ENCODE measurements around the gene CLCA2. TPM values are rescaled to one million over a fixed set of nuclear protein-coding genes. Genes with fewer than 3 reads are reported as not detected.
A peak's percentile ranks its signal among the peaks of the same experiment; 100 is the strongest.

Gene CLCA2
- total RNA-seq, 1 experiment from 2014 or later = not detected

DNA sequence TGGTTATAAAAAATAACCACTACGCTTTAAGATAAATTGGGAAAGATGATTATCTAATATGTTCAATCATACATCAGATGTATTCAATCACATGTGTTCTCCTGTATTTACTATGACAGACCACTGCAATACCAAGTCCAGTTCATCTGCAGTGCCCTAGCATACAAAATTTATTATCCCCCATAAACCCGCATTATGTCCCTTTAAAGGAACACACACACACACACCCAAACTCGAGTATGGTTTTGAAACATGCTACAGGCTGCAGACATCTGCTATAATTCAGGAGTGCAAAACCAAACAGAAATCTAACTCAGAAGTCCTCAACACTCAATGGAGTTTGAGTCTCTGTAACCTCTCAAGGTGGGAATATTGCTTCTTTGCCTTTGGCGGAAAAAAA lies 42.7 kb upstream of the CLCA2 start:
- no peaks in the 10 kb centered on the region for H4K20me1 ChIP-seq (ENCODE audit: control insufficient read depth, insufficient read depth, insufficient read length)
- no peak overlapping the region for H4K8ac ChIP-seq (replicated peaks; ENCODE audit: insufficient read length, low read depth, low read length)
- no peak overlapping the region for H3K4me2 ChIP-seq (ENCODE audit: insufficient read depth, insufficient read length, low read length)
- TF ChIP-seq, protein P1, sequence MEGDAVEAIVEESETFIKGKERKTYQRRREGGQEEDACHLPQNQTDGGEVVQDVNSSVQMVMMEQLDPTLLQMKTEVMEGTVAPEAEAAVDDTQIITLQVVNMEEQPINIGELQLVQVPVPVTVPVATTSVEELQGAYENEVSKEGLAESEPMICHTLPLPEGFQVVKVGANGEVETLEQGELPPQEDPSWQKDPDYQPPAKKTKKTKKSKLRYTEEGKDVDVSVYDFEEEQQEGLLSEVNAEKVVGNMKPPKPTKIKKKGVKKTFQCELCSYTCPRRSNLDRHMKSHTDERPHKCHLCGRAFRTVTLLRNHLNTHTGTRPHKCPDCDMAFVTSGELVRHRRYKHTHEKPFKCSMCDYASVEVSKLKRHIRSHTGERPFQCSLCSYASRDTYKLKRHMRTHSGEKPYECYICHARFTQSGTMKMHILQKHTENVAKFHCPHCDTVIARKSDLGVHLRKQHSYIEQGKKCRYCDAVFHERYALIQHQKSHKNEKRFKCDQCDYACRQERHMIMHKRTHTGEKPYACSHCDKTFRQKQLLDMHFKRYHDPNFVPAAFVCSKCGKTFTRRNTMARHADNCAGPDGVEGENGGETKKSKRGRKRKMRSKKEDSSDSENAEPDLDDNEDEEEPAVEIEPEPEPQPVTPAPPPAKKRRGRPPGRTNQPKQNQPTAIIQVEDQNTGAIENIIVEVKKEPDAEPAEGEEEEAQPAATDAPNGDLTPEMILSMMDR (conservative IDR thresholded peaks at IDR 0.05) = no peak
- H2BK120ac ChIP-seq (ENCODE audit: low read depth, low read length, poor library complexity, severe bottlenecking) = no peak overlapping the region
- no peak overlapping the region for H3T11ph ChIP-seq (ENCODE audit: low read length)
- no peaks in the 10 kb centered on the region for H3K27me3 ChIP-seq (ENCODE audit: insufficient read depth, low read length)
- no peaks in the 10 kb centered on the region for H3K79me1 ChIP-seq (ENCODE audit: insufficient read depth, low read depth, low read length, poor library complexity, severe bottlenecking)
- H2AFZ ChIP-seq (ENCODE audit: low read length) = no peak overlapping the region
- Mint-ChIP-seq H3K27me3 (ENCODE audit: low read depth) (no peaks in the 10 kb centered on the region), H3K36me3 (ENCODE audit: insufficient read depth in 1 of 3, low read depth in 3 of 3) (peaks cover 27 to 30% (median 28%) of the 10 kb centered on the region in 3 experiments), H3K27ac (peak overlapping the region in 2 of 3 experiments; percentile 51 to 76; a peak in 2 of 7 replicates), H3K4me3 (no peak overlapping the region), H3K4me1 (no peaks in the 10 kb centered on the region), H3K9me3 (peaks cover 25 to 27% of the 10 kb centered on the region in 2 experiments)
- no peak overlapping the region for H3K23ac ChIP-seq (ENCODE audit: insufficient read length, low read depth, low read length)
- no peak overlapping the region for H4K5ac ChIP-seq (ENCODE audit: insufficient read length, low read depth, low read length)
- H3K56ac ChIP-seq (ENCODE audit: insufficient read length, low read depth, low read length) = no peak overlapping the region
- no peak overlapping the region for H2BK15ac ChIP-seq (ENCODE audit: low read depth, low read length)
- no peak overlapping the region for H2BK20ac ChIP-seq (ENCODE audit: low read depth, low read length, poor library complexity, severe bottlenecking)
- H3K4ac ChIP-seq (ENCODE audit: low read depth, low read length) = no peak overlapping the region
- no peak overlapping the region for H3K9ac ChIP-seq (ENCODE audit: extremely low read depth, insufficient read length, low read length)
- H2BK5ac ChIP-seq (ENCODE audit: insufficient read length, low read length) = no peak overlapping the region
- no peaks in the 10 kb centered on the region for H3K79me2 ChIP-seq (ENCODE audit: insufficient read depth, low read length)
- no peak overlapping the region for H2AK5ac ChIP-seq (ENCODE audit: insufficient read length, low read length)
- DNase-seq = no peak
- H4K91ac ChIP-seq (ENCODE audit: insufficient read length, low read depth, low read length) = no peak overlapping the region
- no peak overlapping the region for H3K14ac ChIP-seq (ENCODE audit: insufficient read depth, low read length)
- H3K4me1 ChIP-seq (ENCODE audit: insufficient read depth, low read length) = no peaks in the 10 kb centered on the region
- no peak overlapping the region for H3K18ac ChIP-seq (ENCODE audit: insufficient read length, low read depth, low read length)
- no peak overlapping the region for H2BK12ac ChIP-seq (ENCODE audit: insufficient read length, low read depth, low read length)
- H3K23me2 ChIP-seq (ENCODE audit: insufficient read length, low read depth, low read length, poor library complexity, severe bottlenecking) = no peaks in the 10 kb centered on the region
- no peak overlapping the region for H3K27ac ChIP-seq (ENCODE audit: insufficient read length, low read depth, low read length)
- no CpG with 5 or more reads among the region's 4 CpGs for WGBS (ENCODE audit: extremely low coverage, insufficient read length, low lambda C conversion rate)
- no peaks in the 10 kb centered on the region for H3K9me3 ChIP-seq (ENCODE audit: control insufficient read depth, low read depth, low read length)

All from H9 (cell line).